ENCODE results near the gene KHK. TPM values are rescaled to one million over a fixed set of nuclear protein-coding genes. Genes with fewer than 3 reads are reported as not detected.

The KHK gene
- total and polyA plus RNA-seq, 9 of the 15 experiments (the other 6 are each of a cell fraction or from before 2014, with no cell fraction given), result 1.5 to 10.7 (median 5.2) TPM

GRCh38 chr2:27086090-27086723, 365 bp upstream of the KHK start:
- H3K79me2 ChIP-seq (ENCODE audit: control insufficient read depth, insufficient read depth, low read length), result peaks cover 10% of the 10 kb centered on the region; the same call in 1 of the 3 replicates
- 2% methylated on average over 39 of the region's 81 CpGs for WGBS (ENCODE audit: insufficient coverage, low coverage, missing lambda C conversion rate)
- no peaks in the 10 kb centered on the region for H3K36me3 ChIP-seq (ENCODE audit: control insufficient read depth, insufficient read depth, low read length)
- intact Hi-C loops (cut with micrococcal nuclease) (loop anchor here (1.0 kb wide), 1 partner anchor 66 kb away; no protein-coding TSS in a partner anchor), in situ Hi-C loops (cut with MboI) (loop anchor here (5.0 kb wide), 1 partner anchor 124 kb away; no protein-coding TSS in a partner anchor)
- peak; percentile 96 to 97 (median 96) for DNase-seq (ENCODE audit: extremely low read depth in 1 of 4, low spot score in 3 of 4)
- peak overlapping the region; percentile 85 for H3K27ac ChIP-seq (ENCODE audit: extremely low read depth, low read depth, low read length)
- H3K9me1 ChIP-seq (ENCODE audit: control insufficient read depth, insufficient read depth, low read length), result no peaks in the 10 kb centered on the region
- no peaks in the 10 kb centered on the region for H3K9me3 ChIP-seq (replicated peaks; ENCODE audit: control insufficient read depth, insufficient read depth, low read depth, low read length)
- H4K20me1 ChIP-seq (replicated peaks; ENCODE audit: control insufficient read depth, insufficient read depth, low read length), result no peaks in the 10 kb centered on the region
- peak overlapping the region; percentile 69 for H3K4me2 ChIP-seq (ENCODE audit: insufficient read depth, low read length)
- BruUV-seq (replicated peaks), result no TSS peak
- ChIA-PET CTCF (ENCODE audit: low intra/inter-chr PET ratio) (interaction anchor here (0.9 to 2.5 kb wide), 6 partner anchors 34 to 218 kb away, joined by 3 to 22 read pairs (median 4); no protein-coding TSS in a partner anchor), POLR2A (interaction anchor here (0.6 to 1.7 kb wide), 7 partner anchors 8 to 293 kb away, joined by 3 to 5 read pairs (median 4); no protein-coding TSS in a partner anchor)
- H3K4me3 ChIP-seq, result peak overlapping the region; percentile 57
- H2AFZ ChIP-seq (ENCODE audit: low read depth, low read length), result peak overlapping the region; percentile 56
- peaks cover 49 to 66% of the 10 kb centered on the region in 2 experiments for H3K4me1 ChIP-seq (replicated peaks in 1 of 2; ENCODE audit: control insufficient read depth in 2 of 2, insufficient read depth in 2 of 2, low read length in 2 of 2)
- no peaks in the 10 kb centered on the region for H3K27me3 ChIP-seq (ENCODE audit: control insufficient read depth in 2 of 2, insufficient read depth in 2 of 2, low read length in 2 of 2)
- ATAC-seq, result peak; percentile 90
- peak; percentile 66 for FAIRE-seq
- H3K9ac ChIP-seq (ENCODE audit: insufficient read depth in 1 of 2, low read depth in 2 of 2, low read length in 2 of 2), result peak overlapping the region; percentile 81 to 95
- 0 out of 2 replicates have a peak, but pooled peaks have one; percentile 48 for TF ChIP-seq RNF2 (IDR thresholded peaks at IDR 0.05)
- TF ChIP-seq POLR2AphosphoS5 (IDR thresholded peaks at IDR 0.05; ENCODE audit: control insufficient read depth, insufficient read depth, low read depth, low read length), result peak; percentile 41; the same call in 1 of the 2 replicates
- TF ChIP-seq ZNF609 (CRISPR knock-in tag; IDR thresholded peaks at IDR 0.05; ENCODE audit: borderline replicate concordance), result 0 out of 2 replicates have a peak, but pooled peaks have one; percentile 22
- TF ChIP-seq CBFA2T3 (IDR thresholded peaks at IDR 0.05), result no peak
- TF ChIP-seq JUNB (CRISPR knock-in tag; conservative IDR thresholded peaks at IDR 0.05), result no peak
- no peak for TF ChIP-seq CBFA2T2 (conservative IDR thresholded peaks at IDR 0.05)
- TF ChIP-seq EWSR1 (IDR thresholded peaks at IDR 0.05; ENCODE audit: borderline replicate concordance, low read depth, partially characterized antibody), result no peak
- TF ChIP-seq SIN3A (IDR thresholded peaks at IDR 0.05; ENCODE audit: borderline replicate concordance in 2 of 2, control insufficient read depth in 1 of 2, low read depth in 2 of 2, low read length in 2 of 2), result peak in 1 of 2 experiments; percentile 72; a peak in 2 of 4 replicates
- TF ChIP-seq USF1 (CRISPR knock-in tag; IDR thresholded peaks at IDR 0.05), result peak; percentile 84
- no peak for TF ChIP-seq HNRNPH1 (optimal IDR thresholded peaks at IDR 0.05; ENCODE audit: low read depth, low read length)
- no peak for TF ChIP-seq ZNF354B (CRISPR knock-in tag; IDR thresholded peaks at IDR 0.05)
- no peak for TF ChIP-seq NR4A1 (CRISPR knock-in tag; IDR thresholded peaks at IDR 0.05)
- TF ChIP-seq NR4A1 (tag; IDR thresholded peaks at IDR 0.05), result no peak
- TF ChIP-seq ZNF561 (CRISPR knock-in tag; conservative IDR thresholded peaks at IDR 0.05), result no peak
- TF ChIP-seq TFAM (CRISPR knock-in tag; conservative IDR thresholded peaks at IDR 0.05), result no peak
- no peak for TF ChIP-seq IRF9 (tag; IDR thresholded peaks at IDR 0.05)
